Raji (cell line): ENCODE results near the gene CTIF.

Experiments used
- POLR2A ChIP-seq: IDR thresholded peaks from 2 replicates; pipeline ENCODE4 v1.6.1; 2011; ENCODE audit warnings: low read depth, low read length, control low read depth; ENCODE audit not compliant: insufficient read depth

The CTIF gene

DNA sequence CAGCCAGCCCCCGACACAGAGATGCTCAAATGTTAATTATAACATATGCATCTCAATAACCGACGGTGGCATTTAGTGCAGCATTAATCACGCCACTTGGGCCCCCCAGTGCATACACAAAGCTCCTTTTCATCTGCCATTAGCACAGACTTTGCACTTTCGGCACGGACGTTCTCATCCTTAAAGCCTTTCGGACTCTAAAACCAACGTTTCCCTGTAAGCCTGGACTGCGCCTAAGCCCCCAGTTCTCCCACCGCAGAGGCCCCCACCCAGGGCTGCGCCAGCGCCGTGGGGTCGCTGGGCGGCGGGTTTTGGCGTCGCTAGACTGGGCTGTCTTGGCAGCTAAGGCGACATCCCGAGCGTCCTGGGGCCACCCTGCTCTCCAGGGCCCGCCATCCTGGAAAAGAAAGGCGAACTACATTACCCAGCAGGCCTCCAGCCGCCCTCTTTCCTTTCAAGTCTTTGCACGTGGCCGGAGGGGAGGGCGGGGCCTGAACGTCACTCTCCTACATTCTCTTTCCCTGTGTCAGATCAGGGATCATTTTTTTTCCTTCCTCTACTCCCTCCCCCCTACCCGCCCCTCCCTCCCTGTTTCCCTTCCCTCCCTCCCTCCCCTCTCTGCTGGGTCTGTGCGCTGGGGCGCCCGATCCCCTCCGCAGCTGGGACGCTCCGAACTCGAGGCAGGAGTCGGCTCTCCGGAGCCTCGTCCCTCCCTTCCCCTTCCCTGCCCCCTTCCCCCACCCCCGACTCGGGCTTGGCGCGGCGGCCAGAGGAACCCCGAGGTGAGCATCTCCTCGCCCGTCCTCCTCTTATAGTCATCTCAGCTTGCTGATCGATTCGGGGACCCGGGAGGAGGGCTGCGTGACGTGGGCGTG, at the start of gene CTIF:
Gene CTIF, plus strand, starts transcription at position 501 of the 875 bp plus-strand sequence. CDS start 80,535 bp downstream, outside the sequence.
- no peak for TF ChIP-seq POLR2A

GRCh38 chr18:48490641-48491293, 48.1 kb upstream of the CTIF start:
- no peak for TF ChIP-seq POLR2A

GRCh38 chr18:48492880-48493279, 46.0 kb upstream of the CTIF start:
- TF ChIP-seq POLR2A: no peak

GRCh38 chr18:48493434-48494230, 45.2 kb upstream of the CTIF start:
- no peak for TF ChIP-seq POLR2A

- no peak for TF ChIP-seq POLR2A
These were observed 41.0 kb upstream of the CTIF start for GRCh38 chr18:48497863-48498262.

DNA sequence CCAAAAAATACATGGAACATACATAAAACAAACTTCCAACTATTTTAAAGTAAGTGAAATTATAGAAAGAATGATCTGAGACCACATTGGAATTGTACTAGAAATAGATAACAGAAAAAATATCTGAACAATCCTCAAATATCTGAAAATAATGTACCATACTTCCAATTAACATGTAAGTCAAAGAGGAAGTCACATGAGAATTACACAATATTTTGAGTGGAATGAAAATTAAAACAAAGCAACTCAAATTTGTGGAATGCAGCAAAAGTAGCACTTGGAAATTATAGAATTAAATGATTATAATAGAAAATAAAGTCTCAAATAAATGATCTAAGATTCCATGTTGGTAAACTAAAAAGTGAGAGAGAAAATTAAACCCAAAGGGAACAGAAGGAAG, 38.3 kb upstream of the CTIF start:
- TF ChIP-seq POLR2A: no peak

- no peak for TF ChIP-seq POLR2A
These were observed 35.9 kb upstream of the CTIF start for GRCh38 chr18:48502906-48503305.

- TF ChIP-seq POLR2A: no peak
These were observed 34.0 kb upstream of the CTIF start for GRCh38 chr18:48504819-48505218.

DNA sequence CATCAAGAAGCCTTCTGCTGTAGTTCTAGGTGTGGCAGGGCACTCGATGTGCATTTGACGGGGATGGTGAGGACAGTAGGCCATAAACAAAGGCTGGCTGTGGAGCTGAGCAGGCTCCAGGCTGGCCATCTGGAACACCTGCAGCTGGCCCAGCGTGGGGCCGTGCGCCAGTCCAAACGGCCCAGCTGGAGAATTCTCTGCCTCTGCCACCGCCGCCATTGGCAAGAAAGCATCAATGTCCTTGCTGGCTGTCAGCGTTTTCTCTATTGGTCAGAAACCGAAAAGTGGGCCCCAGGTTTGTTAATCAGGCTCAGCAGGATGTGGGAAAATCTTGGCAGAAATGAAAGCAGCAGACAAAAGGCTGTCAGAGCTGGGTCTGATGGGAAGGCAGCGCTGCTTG, 24.0 kb upstream of the CTIF start:
- no peak for TF ChIP-seq POLR2A

DNA sequence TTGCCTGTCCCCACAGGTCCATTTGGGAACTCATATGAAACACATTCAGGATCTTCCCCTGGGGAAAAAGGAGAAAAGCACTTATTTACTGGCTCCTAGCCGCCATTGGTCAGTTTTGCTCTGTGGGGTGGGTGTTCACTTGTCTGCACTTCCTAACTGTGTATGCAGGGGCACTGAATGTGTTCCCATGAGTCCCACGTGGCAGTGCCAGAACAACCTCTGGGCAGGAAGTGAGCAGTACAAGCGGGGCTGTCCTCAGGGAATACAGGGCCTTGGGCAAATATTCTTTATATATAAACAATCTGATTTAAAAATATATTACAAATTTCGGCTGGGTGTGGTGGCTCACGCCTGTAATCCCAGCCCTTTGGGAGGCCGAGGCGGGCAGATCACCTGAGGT, 21.8 kb upstream of the CTIF start:
- no peak for TF ChIP-seq POLR2A

DNA sequence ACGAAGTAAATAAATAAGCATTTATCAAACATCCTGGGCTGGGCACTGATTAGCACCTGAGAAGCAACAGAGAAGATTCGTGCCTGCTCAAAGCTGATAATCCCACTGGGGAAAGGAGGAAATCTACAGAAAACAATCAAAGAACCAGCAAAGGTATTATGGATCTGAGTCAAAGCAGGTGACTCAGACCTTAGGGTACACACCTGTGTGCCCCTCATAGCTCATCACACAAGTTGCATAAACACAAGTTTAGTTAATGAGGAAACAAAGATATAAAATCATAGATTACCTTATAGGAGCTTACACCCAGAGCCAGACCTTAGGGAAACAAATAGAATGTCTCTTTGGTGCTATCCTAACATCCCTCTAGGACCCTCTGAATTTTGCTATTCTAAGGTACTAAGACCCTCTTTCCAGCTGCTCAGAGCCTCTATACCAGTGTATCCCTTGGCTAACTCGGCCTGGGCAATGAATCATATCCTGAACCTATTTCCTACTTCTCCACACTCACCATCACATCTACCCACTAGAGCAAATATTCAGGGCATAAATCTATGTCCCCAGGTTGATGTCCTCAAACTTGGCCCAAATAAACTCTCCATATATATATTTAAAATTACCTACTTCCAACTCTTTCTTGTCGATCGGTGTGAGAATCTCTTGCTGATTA, 19.3 kb upstream of the CTIF start:
- TF ChIP-seq POLR2A: no peak

GRCh38 chr18:48521723-48522122, 17.1 kb upstream of the CTIF start:
- no peak for TF ChIP-seq POLR2A

DNA sequence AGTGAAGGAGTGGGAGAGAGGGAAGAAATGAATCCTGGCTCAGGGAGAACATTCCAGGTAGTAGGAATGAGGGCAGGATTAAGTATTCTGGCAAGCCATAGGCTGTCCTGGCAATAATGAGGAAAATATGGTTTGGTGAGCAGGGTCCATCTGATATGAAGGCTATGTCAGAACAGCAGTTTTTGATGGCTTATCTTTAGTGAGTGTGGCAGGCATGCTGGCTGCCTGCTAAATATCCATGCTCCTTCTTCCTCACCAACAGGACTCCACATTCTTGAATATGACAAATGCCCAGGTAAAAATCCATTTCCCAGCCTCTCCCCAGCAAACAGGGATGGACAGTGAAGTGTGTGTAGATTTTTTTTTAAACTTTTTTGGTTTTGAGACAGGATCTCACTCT, 13.2 kb upstream of the CTIF start:
- TF ChIP-seq POLR2A: no peak

GRCh38 chr18:48527461-48527860, 11.4 kb upstream of the CTIF start:
- TF ChIP-seq POLR2A: no peak

DNA sequence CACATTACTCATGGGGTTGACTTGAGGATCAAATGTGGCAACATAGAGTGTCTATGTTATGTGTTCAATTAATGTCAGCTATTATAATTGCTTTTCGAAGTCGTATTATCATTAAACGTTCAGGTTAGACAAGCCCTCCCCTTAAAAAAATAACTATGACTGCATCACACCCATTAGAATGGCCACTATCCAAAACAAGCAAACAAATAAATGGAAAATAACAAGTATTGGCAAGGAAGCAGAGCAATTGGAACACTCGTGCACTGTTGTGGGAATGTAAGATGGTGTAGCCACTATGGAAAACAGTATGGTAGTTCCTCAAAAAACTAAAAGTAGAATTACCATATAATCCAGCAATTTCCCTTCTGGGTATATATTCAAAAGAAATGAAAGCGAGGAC, 10.0 kb upstream of the CTIF start:
- no peak for TF ChIP-seq POLR2A

- TF ChIP-seq POLR2A: no peak
These were observed 9.0 kb upstream of the CTIF start for GRCh38 chr18:48529796-48530195.
